C4-2B (cell line): ENCODE measurements around the gene SCN9A.

Experiments
- H3K27ac ChIP-seq: fragments of 450-650 bp; 2 replicates; pipeline ENCODE4 v1.5.1; 2017
- ZFX ChIP-seq: fragments of 450-650 bp; IDR thresholded peaks from 2 replicates; pipeline ENCODE4 v1.6.1; 2017
- TF ChIP-seq, protein P1 (sequence below): fragments of 450-650 bp; conservative IDR thresholded peaks from 2 replicates; pipeline ENCODE4 v1.5.1; 2017; ENCODE audit warnings: mild to moderate bottlenecking

The SCN9A gene

DNA sequence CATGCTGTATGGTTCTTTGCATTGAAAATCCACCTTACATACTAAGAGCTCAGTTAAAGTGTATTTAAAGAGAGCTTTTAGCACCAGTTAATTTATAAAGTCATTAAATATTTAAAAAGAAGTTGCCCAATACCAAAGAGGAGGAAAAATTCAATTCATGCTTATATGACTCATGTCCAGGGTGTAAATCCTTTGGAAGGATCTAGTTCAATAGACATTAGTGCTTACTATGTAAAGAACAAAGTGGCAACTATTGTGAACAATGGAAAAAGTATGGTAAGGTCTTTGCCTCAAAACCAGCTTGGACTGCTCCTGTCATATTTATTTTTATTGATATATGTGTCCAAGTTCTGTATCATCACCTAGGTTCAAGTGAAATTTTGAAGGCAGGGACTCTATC, 90.5 kb downstream of the SCN9A start:
- H3K27ac ChIP-seq: no peak overlapping the region
- TF ChIP-seq, protein P1, sequence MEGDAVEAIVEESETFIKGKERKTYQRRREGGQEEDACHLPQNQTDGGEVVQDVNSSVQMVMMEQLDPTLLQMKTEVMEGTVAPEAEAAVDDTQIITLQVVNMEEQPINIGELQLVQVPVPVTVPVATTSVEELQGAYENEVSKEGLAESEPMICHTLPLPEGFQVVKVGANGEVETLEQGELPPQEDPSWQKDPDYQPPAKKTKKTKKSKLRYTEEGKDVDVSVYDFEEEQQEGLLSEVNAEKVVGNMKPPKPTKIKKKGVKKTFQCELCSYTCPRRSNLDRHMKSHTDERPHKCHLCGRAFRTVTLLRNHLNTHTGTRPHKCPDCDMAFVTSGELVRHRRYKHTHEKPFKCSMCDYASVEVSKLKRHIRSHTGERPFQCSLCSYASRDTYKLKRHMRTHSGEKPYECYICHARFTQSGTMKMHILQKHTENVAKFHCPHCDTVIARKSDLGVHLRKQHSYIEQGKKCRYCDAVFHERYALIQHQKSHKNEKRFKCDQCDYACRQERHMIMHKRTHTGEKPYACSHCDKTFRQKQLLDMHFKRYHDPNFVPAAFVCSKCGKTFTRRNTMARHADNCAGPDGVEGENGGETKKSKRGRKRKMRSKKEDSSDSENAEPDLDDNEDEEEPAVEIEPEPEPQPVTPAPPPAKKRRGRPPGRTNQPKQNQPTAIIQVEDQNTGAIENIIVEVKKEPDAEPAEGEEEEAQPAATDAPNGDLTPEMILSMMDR: no peak
- no peak for TF ChIP-seq ZFX

DNA sequence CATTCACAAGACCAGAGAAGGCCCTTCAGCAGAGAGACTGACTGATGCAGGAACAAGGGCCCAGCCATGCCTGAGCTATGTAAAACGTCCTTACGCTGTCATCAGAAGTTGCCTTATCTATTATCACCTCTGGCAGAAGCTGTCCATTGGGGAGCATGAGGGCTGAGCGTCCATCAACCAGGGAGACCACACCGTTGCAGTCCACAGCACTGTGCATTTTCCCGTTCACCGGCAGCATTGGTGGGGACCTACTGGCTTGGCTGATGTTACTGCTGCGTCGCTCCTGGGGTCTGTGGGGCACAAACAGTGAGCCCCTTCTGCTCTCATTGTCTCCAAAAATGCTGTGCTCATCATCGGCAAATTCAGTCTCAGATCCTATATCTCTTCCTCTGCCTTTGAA, 91.4 kb downstream of the SCN9A start:
- TF ChIP-seq, protein P1: no peak
- no peak for TF ChIP-seq ZFX
- no peak overlapping the region for H3K27ac ChIP-seq

DNA sequence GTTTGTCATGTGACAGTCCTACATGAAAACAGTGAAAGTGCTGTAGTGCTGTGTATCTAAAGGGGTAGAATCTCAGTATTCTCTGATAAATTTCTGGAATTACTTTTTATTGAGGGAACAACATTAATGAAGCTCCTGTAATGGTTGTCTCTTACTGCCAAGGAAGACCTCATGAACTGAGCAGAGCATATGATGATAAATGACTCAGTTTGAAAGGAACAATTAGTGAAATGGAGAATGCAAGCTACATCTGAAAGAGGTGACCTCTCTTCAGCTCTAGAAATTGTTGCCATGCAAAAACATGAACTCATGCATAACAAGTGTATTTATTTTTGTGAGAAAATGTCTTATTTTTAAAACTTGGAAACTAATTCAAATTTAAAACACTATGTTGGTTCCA, 93.6 kb downstream of the SCN9A start:
- no peak overlapping the region for H3K27ac ChIP-seq
- TF ChIP-seq ZFX: no peak
- TF ChIP-seq, protein P1: no peak

DNA sequence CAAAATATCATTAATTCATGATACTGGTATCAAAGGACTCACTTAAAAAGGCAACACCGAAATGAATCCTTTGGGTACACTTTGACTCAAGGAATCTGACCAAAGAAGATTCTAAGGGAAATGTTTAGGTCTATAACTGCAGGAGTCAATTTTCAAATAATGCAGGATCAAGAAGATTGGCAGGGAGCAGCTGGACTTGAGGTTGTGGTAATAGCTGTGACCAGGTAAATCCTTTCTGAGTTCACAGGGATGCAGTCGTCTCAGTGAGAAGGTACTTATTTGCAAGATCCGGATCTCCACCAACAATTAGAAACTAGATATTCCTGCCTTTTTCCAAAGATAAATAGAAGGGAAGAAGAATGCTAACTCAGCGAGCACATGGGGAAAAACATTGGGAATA, 96.9 kb downstream of the SCN9A start:
- TF ChIP-seq ZFX: no peak
- TF ChIP-seq, protein P1: no peak

DNA sequence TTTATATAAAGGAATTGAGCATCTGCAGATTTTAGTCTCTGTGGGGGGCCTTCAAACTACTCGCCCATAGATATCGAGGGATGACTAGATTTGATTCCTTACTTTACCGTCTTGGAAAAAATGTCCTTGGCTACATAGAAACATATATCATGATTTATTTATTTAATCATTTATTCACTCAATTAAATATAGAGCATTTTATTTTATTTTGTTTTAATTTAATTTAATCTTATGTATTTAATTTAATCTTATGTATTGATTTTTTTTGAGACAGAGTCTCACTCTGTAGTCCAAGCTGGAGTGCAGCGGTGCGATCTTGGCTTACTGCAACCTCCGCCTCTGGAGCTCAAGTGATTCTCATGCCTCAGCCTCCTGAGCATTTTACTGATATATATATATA, 105.4 kb downstream of the SCN9A start:
- no peak overlapping the region for H3K27ac ChIP-seq
- TF ChIP-seq, protein P1: no peak
- no peak for TF ChIP-seq ZFX

More for the DNA sequence above, 96.9 kb downstream of the SCN9A start:
- no peak overlapping the region for H3K27ac ChIP-seq

DNA sequence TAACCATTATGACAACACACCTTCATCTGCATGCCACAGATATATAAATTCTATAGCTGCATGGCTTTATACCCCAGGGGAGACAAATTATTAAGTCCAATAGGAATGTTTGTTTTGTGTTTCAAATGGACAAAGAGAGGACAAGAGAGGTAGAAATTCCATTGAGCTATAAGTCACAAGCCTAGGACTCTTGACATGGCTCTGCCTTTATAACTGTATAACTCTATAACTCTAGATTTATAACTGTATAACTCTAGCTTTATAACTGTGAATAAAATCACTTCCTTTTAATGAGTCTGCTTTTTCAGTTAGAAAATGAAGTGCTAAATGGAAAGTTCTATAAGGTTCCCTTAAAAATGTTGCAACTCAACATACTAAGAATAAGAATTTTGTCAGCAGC, 106.4 kb downstream of the SCN9A start:
- TF ChIP-seq, protein P1: no peak
- no peak for TF ChIP-seq ZFX
- H3K27ac ChIP-seq: no peak overlapping the region

DNA sequence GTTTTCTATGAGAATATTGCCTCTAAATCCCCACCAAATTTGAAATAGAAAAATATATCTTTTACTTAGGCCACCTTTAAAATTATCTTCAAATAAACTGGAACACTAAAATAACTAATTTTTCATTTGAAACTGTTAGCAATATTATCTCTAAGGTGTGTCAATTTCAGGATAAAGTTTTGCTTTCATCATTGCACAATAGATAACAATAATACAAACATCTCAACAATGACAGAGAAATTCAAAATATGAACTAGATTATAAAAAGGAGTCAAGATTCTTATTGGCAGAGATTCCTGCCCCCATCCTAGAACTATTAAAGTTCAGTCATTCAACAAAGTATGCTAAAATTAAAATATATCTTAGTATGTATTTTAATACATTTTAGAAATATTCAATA, 117.9 kb downstream of the SCN9A start:
- H3K27ac ChIP-seq: no peak overlapping the region
- TF ChIP-seq ZFX: no peak
- TF ChIP-seq, protein P1: no peak
